ENCODE measurements around the gene HCRTR1. TPM values are rescaled to one million over a fixed set of nuclear protein-coding genes. Genes with fewer than 3 reads are reported as not detected.

HCRTR1 gene
- total RNA-seq, 1 experiment from 2014 or later = not detected

Other genes with a start within 250 kb of the HCRTR1 start
- gene FABP3, start 244.6 kb upstream of the HCRTR1 start, total RNA-seq (2014; rRNA removed; shearing (Covaris generic)) = 14.4 and 15.6 TPM in 2 replicates
- 39.2 and 40.0 TPM in 2 replicates for gene SERINC2, start 204.5 kb upstream of the HCRTR1 start, total RNA-seq (2014; rRNA removed; shearing (Covaris generic))
- 11.5 and 14.2 TPM in 2 replicates for gene TINAGL1, start 41.2 kb upstream of the HCRTR1 start, total RNA-seq (2014; rRNA removed; shearing (Covaris generic))
- 95.7 and 129 TPM in 2 replicates for gene PEF1, start 27.2 kb downstream of the HCRTR1 start, total RNA-seq (2014; rRNA removed; shearing (Covaris generic))
- gene COL16A1, start 86.3 kb downstream of the HCRTR1 start, total RNA-seq (2014; rRNA removed; shearing (Covaris generic)) = 10.3 and 13.8 TPM in 2 replicates
- gene ADGRB2, start 146.7 kb downstream of the HCRTR1 start, total RNA-seq (2014; rRNA removed; shearing (Covaris generic)) = 28.0 and 39.8 TPM in 2 replicates
- gene SPOCD1, start 198.3 kb downstream of the HCRTR1 start, total RNA-seq (2014; rRNA removed; shearing (Covaris generic)) = 1.8 and 3.5 TPM in 2 replicates

Measured in H7 (cell line).